Endometrial microvascular endothelial cells (primary cell): Measurements from ENCODE around the gene FGD4. TPM values are rescaled to one million over a fixed set of nuclear protein-coding genes. Genes with fewer than 3 reads are reported as not detected.

Experiments
- in situ Hi-C: cut with HindIII; loops from 2 replicates; pipeline ENCODE4 v1.10.0; 2017; ENCODE audit warnings: low sequenced_read_pairs, low pct_unique_long_range_greater_than_20kb; ENCODE audit errors: inconsistent ontology term
- total RNA-seq: library from RNA; depleted of rRNA; stranded (reverse); fragments of >200 nt; gene quantifications from one replicate; pipeline ENCODE4 v1.2.3, GENCODE V29; 2015; ENCODE audit errors: inconsistent ontology term

FGD4 gene
- total RNA-seq, 1 donor from 2014 or later, result 24.6 TPM

DNA sequence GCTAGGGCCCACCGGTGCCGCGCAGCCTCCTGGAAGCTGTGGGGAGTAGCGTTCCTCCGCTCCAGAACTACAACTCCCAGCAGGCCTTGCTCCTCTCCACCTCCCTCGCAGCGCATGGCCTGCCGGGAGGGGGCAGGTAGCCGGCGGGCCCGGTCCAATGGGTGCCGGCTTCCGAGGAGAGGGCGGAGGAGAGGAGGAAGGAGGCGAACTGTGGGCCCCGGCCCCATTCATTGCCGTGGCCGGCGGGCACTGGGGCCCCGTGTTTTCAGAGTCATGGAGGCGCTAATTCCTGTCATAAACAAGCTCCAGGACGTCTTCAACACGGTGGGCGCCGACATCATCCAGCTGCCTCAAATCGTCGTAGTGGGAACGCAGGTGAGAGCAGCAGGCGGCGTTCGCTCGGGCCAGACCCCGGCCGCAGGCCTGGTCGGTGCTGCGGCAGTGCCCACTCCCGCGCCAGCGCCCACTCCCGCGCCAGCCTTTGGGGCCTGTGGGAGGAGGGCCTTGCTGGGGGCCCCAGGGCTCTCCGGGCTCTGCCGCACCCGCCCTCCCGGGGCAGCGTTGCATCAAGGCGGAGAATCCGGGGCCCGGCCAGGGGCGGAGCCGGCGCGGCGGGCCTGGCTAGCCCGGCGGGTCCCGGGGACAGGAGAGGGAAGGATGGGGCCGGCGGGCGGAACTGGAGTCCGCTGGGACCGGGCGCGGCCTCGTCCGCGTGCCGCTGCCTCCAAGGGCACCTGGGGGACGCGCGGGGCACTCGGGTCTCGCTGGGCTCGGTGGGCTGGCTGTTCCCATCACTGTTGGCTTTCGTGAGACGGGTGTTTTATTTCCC, 279.9 kb downstream of the FGD4 start, which contains the start of gene DNM1L:
DNM1L (plus strand) TSS at position 211 of the 829 bp plus-strand sequence; CDS start at position 274, 63 bp downstream.
- in situ Hi-C loops, result no loop called here

DNA sequence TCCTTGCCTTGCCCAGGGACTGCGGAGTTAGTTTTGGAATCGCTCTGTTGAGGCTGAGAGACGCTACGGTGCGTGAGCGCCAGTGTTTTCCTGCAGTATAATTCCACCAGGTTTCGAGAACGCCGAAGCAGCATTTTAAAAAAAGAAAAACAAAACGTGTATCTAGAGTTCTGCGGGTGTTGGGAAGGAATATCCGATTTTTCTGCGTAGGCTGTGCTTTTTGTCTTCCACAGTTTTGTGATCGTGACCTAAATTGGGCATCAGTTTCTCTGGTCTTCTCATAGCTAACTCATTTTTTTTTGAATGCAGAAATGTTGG, 280.5 kb downstream of the FGD4 start:
- in situ Hi-C loops, result no loop called here

DNA sequence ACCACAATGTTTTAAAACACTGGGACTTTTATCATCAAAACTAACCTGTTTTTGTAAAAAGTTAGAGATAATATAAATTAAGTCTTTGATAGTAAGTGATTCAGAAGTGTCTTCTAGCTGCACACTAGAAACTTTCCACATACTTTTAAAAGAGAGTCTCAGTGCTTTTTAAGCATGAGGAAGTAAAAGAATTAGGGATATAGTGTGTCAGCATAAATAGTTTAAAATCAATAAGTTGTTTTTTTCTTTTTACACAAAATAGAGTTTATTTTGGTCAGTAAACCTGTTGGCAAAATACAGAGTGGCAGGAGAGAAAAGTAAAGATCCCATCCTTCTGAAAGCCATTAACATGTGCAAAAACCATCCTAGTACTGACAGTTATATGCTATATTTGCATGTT, 281.4 kb downstream of the FGD4 start:
- in situ Hi-C loops, result no loop called here

DNA sequence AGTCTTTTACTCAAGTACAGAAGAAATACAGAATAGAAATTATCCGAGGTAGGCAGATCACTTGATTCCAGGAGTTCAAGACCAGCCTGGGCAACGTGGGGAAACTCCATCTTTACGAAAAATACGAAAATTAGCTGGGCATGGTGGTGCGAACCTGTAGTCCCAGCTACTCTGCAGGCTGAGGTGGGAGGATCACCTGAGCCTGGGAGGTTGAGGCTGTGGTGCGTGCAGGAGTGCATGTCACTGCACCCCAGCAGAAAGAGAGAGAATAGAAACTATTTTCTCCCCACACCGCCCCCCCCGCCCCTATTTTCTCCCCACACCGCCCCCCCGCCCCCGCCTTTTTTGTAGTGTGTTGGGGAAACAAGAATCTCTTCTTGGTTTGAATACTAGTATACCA, 281.9 kb downstream of the FGD4 start:
- in situ Hi-C loops, result no loop called here

DNA sequence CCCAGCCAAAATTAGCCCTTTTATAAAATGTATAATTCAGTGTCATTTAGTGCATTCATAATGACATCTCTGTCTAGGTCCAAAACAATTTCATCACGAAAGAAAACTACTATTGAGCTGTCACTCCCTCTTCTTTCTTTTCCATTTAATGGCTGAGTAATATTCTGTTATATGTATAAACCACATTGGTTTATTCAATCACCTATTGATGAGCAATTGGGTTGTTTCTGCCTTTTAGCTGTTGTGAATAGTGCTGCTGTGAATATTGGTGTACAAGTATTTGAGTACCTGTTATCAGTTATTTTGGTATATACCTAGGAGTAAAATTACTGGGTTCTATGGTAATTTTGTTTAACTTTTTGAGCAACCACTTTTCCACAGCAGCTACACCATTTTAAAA, 287.0 kb downstream of the FGD4 start:
- in situ Hi-C loops, result no loop called here

DNA sequence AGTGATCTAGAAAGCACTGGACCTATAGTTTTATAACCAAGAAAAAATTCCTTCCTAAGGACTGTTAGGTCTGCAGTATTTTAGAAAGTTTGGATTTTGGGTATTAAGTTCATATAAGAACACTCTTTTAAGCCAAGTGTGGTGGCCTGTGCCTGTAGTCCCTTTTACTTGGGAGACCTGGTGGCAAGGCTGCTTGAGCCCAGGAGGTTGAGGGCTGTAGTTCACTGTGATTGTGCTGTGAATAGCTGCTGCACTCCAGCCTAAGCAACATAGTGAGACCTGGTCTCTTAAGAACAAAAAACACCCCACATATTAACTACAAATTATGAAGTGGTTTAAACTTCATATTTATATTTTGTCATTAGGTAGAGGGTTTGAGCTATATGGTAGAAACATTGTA, 289.4 kb downstream of the FGD4 start:
- in situ Hi-C loops, result no loop called here

DNA sequence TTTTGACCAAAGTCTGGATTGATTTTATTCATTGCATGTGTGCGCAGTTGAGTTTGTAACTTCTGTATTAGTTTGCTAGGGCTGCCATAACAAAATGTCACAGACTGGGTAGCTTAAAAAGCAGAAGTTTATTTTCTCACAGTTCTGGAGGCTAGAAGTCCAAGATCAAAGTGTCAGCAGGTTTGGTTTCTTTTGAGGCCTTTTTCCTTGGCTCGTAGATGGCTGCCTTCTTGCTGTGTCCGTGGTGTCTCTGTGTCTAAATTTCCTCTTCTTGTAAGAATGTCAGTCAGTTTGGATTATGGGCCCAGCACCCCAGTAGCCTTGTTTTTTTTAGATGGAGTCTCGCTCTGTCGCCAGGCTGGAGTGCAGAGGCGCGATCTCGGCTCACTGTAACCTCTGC, 291.6 kb downstream of the FGD4 start:
- in situ Hi-C loops, result no loop called here

DNA sequence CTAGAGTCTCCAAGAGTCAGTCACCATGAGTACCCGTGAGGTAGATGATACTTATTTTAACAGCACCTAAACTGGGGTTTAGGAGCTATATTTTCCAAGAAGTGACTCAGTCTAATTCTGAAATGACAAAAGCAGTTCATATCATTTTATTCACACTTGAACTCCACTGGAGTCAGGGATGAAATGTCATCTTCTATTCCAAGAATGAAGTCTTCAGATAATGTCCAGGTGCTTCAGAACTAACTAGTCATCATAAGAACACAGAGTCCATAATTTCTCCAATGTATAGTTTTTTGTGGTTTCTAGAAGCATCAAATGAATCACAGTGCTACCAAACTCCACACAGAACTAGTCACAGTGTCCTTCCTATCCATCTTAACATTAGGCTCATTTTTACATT, 293.0 kb downstream of the FGD4 start:
- in situ Hi-C loops, result no loop called here

DNA sequence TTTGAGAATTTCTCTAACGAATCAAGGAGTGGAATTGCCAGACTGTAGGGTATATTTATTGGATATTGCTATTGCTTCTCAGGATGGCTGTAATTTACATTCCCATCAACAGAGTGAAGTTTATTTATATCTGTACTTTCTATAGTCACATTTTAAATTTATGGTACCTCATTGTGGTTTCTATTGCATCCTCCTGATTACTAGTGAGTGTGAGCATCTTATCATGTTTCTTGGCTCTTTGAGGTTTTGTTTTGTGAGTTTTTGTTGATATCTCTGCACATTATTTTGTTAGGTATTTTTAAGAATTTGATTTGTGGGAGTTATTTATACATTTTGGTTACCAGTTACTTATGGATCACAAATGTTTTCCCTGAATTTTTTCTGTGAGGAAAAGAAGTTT, 293.7 kb downstream of the FGD4 start:
- in situ Hi-C loops, result no loop called here
